GM19023 (cell line): ENCODE measurements around the gene CAMKMT.

Source experiments
- ATAC-seq: cut with Tn5 transposase; IDR thresholded peaks from one replicate; pipeline ENCODE4 v1.9.1; 2021; ENCODE audit warnings: mild to moderate bottlenecking, moderate library complexity; ENCODE audit not compliant: unreplicated experiment

CAMKMT gene

DNA sequence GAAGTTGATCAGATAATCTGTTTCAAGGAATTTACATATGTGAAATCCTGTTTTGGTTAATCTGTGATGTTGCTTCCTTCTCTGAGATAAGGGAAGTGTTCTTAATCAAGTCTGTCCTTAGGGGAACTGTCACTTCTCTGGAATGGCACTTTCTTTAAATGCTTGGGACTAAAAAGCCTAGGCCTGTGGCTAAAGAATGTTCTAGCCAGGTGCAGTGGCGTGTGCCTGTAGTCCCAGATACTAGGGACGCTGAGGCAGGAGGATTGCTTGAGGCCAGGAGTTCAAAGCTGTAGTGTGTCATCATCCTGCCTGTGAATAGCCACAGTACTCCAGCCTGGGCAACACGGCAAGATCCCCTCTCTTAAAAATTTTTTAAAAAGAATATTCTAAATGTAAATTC, 362.2 kb downstream of the CAMKMT start:
- ATAC-seq, result no peak

DNA sequence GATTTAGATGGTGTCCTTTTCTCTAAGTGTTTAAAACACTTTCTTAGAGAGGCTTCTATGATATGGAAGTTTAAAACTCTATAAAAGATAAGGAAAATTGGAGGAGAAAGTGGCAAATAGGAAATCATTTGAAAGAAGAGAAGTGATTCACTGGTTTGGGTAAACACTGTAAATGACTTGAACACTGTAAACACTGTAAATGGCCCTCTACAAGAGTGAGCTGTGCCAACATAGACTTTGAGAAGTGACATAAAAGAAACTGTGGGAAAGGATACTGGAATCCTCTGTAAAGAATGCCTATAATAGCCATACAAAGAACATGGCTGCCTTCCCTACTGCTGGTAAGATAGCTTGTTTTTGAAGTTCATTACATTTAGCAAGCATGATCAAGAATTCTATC, 368.8 kb downstream of the CAMKMT start:
- ATAC-seq, result no peak

DNA sequence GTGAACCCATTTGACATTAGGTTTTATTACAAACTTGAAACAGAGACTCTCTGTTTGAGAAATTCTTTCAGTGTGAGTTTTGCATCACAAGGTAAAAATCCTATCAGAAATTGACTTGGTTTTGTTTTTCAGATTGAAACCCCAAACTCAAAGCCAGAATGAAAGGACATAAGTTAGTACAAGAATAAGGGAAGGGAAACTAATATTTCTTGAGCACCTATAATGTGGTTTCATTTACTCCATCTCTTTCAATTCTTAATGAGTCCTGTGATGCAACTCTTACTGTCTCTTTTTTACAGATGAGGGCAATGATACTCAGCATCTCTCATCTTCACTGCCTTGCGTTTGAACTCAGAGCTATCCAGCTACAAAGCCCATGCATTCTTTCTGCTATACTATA, 369.8 kb downstream of the CAMKMT start:
- ATAC-seq, result peak; percentile 82

DNA sequence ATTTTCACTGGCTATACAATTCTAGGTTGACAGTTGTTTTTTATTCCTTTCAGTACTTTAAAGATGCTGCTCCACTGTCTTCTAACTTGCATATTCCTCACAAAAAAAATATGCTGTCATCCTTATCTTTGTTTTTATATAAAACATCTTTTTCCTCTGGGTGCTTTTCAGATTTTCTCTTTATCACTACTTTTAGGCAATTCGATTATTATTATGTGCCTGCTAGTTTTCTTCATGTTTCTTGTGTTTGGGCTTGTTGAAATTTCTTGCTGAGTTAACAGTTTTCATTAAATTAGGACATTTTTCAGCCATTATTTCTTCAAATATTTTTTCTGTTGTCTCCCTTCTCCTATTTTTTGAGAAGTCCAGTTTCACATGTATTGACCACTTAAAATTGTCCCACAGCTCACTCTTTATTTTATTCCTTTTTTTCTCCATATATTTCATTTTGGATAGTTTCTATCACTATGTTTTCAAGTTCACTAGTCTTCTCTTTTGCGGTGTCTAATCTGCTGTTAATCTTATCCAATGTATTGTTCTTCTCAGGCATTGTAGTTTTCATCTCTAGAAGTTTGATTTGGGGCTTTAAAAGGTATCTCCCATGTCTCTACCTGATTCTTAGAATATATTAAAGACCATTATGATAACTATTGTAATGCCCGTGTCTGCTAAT, 374.7 kb downstream of the CAMKMT start:
- no peak for ATAC-seq

DNA sequence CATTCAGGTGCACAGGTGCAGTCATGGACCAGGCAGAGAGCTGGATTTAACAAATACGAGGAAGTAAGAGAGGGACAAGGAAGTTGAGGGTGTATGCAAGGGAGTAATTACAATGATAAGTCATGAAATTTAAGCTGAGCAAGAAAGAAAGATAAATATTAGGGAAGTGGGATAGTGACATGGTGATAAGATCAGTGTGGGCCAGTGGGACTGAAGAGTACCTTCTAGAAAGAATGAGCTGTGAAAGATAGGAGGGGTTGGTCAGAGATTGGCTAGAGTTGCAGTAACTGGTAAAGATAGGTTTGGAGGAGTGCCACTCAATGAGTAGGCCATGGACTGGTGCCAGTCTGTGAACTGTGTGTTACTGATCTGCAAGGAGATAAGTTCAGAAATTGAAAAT, 378.9 kb downstream of the CAMKMT start:
- no peak for ATAC-seq

DNA sequence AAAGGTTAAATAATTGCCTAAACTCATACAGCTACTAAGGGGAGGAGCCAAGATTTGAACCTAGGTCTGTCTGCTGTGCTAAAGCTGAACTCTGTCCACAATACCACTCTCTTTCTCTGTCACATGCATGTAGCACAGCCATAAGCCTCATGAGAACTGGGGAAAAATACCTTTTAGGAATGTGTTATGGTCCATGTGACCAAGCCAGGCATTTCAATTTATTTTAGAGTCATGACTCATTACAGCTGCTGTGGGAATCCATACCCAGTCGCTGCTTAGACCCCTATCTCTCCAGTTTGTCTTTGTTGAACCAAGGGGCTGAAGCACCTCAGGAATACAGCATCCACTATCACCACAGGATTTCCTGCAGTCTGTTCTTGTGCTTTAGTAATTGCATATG, 379.8 kb downstream of the CAMKMT start:
- ATAC-seq, result no peak

DNA sequence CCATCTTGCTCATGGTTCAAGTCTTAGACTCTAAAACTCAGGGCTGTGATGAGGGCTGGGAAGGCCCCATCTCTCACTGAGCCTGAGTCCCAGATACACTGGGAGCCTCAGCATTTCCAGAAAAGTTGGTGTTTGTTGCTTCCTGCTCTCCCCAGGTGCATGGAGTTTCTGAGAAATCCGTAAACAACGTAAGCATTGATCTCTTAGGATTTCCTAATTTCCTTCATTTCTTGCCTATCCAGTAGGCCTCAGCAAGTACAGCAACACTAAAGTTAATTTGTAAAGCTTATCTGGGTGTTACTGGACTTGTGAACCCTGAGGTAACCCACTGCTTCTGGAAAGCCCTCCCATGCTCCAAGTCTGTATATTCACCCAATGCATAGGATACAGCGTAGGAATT, 380.3 kb downstream of the CAMKMT start:
- no peak for ATAC-seq

DNA sequence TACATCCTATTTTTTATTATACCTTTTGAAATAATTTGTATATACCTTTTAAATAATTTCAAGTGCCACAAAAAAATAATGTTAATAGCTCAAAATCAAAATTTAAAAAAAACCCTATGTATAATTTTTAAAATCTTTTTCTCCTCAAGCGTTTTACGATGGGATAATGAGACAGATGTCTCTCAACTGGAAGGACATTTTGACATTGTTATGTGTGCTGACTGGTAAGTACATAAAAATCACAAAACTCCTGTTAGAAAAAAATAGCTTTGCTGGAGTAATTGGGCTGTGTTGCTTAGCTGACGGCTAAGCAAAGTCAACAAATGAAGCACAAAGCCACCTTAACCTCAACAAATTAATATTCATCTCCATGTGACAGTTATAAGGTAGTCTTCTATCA, 381.7 kb downstream of the CAMKMT start:
- ATAC-seq, result no peak

DNA sequence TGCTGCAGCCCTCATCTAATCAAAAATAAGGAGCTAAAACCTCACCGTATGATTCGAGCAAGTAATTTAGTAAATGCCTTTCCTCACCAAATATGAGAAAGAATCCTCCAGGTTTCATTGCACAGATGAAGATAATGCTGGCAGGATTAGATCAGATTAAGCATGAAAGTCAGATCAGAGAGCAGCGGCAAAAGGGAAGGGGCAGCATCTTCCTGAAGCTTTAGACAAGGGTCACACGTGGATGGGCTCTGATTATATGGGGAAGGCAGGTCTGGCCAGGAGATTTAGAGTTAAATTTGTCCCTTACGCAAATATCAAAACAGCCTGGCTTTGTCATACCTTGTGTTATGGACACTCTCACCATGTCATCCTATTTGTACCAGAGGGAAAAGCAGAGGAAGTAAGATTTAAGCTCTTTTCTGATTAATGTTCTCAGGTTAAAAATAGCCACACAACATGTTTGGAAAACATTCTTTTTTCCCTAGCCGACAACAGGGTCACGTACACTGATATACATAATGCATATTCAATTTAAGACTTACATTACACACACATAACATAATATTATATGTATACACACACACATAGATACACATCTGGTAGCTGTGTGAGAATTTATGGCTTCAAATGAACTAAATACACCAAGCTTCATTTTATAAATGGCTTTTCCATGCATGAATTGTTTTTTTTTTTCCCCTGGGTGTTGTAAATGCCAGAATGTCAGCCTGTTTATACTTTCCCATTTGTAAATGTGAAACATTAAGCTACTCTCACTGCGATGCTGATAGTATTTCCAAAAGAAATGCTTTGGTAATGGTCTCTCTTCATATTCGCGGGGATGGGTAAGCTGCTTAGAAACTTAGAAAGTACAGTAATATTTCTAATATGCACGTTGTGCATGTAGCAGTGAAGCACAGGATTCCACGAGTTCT, 383.5 kb downstream of the CAMKMT start:
- no peak for ATAC-seq

DNA sequence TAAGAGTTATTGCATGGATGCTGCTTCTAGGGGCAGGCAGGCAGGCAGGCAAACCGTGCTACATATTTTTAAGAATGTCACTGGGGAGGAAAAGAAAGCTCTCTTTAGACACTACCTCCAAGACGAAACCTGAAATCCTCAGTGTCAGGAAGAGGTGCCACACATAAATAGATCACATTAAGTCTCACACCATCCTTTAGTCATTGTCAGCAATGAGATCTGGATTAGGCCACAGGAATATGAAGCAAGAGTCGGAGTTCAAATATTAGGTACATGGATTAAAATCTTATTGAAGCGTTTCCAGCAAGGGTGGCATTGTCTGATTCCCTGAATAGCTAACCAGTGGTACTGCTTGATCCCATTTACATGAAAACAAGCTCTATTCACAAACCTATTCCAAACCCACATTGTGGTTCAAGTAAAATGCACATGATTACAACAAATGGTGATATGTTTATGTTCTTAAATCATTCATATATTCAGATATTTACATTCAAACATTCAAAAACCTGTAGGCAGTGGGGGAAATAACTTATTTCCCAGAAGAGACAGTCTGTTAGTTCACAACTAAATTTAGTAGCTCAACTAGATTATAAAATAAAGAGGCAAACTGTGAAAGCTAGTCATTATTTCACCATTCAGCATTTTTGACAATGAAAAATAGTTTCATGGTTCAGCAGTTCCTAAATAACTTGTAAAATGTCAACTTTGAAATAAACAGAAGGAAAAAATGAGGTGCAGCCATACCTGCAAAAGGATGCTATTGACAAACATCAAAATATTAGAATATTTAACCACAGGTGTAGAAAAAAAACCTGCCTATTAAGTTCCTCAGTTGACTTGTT, 384.4 kb downstream of the CAMKMT start:
- no peak for ATAC-seq

DNA sequence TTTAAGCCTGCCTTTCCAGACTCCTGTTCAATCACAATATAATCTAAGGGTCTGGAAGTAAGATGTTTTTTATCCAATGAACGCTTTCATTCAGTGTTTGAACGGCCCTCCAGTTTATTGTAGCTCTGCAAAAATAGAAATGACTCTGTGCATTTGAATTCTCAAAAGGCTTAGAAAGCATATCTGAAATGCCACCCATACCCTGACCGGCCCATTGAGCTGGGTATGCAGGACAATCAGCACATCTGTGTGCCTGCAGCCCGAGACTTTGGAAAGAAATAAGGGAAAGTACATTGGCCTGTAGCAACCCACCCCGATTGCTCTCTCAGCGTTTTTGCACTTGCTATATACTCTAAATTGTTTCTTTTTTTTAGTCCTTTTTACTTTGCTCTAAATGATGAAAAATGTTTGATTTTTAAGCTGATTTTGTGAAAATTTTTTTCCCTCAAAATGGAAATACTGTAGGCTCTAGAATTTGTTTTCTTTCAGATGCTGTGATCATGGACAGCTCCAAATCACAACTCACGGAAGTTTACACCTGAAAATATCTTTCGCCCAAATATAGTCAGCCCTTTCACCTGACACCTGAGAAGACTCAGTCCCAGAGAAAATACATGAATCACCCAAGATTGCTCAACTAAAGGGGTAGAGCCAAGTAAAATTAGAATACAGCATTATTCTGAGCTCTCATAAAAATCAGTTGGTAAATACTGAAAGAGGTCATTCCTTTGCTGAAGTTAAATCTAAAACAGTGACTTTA, 385.3 kb downstream of the CAMKMT start:
- no peak for ATAC-seq

DNA sequence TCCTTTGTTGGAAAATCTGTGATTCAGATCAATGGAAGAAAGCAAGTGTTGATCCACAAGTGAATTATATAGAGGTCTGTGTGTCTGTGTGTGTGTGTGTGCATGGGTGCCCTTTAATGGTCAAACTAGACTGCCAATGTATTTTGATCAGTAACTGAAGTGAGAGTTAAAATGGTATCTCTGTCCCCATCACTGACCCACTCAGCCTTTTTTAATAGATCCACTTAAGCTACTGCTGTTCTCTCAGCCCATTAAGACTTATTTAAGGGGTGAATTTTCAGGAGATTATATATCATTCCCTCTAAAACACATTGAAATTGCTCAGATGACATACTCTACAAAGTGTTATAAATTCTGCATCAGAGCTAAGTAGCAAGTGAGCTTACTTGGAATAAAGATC, 386.0 kb downstream of the CAMKMT start:
- no peak for ATAC-seq

DNA sequence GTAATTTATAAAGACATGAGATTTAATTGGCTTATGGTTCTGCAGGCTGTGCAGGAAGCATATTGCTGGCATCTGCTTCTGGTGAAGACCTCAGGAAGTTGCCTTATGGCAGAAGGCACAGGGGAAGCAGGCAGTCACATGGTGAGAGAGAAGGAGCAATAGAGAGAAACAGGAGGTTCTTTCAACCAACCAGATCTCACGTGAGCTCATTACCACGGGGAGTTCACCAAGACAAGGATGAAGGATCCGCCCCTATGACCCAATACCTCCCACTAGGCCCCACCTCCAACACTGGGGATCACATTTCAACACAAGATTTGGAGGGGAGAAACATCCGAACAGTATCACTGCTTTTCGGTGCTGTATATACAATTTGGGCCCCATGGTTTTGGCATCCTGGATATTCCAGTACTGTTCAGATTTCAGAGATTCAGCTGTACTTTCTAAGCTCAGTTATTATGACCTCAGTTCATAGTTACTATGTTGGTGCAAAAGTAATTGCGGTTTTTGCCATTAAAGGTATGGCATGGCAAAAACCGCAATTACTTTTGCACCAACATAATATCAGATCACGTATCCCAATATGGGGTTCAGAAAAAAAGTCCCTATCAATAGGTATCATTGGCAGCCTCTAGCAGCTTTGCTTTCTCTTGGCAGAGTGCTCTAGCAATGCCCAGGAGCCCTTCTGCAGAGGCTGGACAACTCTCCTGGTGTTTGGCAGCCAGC, 390.2 kb downstream of the CAMKMT start:
- no peak for ATAC-seq

DNA sequence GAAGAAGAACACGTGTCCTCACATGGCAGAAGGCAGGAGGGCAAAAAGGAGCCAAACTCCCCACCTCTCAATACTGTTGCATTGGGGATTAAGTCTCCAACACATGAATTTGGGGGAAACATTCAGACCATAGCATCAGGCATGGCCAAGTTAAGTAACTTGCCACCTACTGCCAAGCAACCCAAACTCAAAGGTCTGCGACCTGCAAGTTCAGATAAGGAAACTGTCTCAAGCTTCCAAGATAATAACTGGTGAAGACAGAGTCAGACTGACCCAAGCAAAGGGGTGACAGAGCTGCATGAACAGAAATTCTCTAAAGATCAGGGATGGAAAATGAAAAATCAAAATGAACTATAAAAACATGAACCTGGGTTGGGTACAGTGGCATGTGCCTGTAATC, 391.0 kb downstream of the CAMKMT start:
- no peak for ATAC-seq

DNA sequence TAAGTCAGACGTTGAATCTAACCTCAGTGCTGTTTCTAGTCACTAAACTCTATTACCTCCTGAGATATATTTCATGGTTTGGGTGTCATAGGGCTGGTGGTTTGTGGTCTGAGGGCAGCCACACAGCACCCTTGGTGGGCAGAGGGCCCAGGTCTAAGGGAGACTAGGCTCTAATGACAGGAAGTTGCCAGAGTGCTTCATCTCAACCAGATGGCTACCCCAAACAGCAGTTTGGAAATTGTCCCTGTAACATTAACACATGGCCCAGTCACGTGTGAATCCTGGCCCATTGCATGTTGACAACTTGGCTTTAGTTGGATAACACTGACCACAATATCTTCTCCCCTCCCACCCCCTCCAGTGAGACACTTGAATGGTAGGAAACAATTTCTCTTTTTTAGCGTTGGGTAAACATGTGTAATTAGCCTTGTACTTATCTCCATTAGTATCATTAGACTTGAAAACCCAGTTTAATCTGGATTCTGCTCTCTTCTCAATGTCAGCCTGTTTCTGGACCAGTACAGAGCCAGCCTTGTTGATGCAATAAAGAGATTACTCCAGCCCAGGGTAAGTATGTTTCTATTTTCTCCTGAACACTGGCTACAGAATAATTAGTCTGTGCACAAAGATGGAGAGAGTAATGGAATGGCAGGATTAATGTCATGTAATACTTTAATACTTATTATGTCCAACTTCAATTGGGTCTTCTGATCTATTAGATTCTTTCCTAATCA, 392.0 kb downstream of the CAMKMT start:
- ATAC-seq, result peak; percentile 69

DNA sequence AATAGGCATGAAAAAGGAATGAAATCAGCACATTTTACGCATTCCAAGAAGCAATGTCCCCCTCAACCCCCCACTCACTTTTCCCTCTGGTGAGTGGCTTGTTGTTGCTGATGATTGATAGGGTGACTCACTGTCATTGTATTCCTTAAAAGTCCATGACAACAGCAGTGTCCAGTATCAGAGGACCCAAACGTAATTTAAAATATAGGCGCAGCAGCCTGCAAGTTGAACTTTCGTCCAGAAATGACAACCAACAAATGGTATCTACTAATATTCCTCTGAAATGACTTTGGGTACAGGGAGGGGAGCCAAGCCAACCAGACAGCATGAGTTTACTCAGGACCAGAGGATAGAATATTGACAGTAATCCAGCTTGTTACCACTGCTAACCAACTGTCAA, 396.8 kb downstream of the CAMKMT start:
- ATAC-seq, result no peak

DNA sequence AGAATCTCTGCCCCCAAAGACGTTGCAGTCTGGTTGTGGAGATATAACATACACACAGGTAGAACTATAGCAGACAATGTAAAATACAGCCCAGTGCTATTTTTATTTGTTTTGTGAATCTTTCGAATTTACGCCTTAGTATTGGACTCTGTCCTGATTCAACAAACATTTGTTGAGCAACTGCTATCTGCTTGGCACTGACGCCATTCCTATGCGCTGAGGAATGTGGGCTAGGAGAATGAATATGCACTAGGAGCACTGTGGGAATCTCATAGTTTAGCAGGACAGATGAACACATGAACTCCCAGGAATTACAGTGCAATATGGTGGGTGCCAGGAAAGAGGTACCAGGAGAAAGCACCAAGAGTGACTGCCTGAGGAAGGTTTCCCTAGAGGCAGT, 398.1 kb downstream of the CAMKMT start:
- ATAC-seq, result no peak

DNA sequence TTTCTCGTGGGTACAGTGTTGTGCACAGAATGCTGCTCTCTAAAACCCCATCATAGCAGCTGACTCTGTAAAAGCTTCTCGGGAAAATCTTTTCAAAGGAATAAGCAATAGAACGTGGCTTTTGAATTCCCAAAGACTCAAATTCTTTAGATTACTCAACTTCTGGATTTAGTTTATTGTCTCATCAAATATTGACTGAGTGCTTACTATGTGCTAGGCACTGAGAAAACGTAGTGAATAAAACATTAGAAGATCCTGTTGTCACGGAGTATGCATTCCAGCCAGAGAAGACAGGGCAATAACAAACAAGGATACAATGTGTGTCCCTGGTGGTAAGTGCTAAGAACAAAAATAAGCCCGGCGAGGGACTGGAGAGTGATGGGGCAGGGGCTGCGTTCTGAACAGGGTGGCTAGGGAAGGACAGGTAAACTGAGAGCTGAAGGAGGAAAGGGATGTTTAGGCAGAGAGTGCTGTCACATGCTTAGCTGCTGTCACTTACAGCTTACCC, 401.6 kb downstream of the CAMKMT start:
- ATAC-seq, result no peak

DNA sequence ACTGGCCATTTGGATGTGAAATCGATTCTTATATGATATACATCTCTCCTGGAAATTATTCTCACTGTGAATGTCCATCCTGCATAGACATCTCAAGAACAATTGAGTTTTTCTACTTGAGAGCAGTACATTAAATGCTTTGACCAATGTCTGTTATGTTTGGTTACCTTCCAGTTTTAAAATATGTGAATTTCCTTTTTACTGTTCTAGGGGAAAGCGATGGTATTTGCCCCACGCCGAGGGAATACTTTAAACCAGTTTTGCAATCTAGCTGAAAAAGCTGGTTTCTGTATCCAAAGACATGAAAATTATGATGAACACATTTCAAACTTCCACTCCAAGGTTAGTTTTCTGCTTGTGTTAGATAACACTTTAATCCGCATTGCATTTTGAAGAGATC, 404.5 kb downstream of the CAMKMT start:
- no peak for ATAC-seq
